Endometrium (tissue), 2 donors: Measurements from ENCODE around the gene NPHP4.

Experiments used
- FAIRE-seq: peaks from 2 replicates; lab custom pipeline; 2012; peaks lifted over from hg19 to GRCh38; lab: Jason Lieb, UNC
- donor health status: control.
- donor health status: control.

Gene NPHP4

DNA sequence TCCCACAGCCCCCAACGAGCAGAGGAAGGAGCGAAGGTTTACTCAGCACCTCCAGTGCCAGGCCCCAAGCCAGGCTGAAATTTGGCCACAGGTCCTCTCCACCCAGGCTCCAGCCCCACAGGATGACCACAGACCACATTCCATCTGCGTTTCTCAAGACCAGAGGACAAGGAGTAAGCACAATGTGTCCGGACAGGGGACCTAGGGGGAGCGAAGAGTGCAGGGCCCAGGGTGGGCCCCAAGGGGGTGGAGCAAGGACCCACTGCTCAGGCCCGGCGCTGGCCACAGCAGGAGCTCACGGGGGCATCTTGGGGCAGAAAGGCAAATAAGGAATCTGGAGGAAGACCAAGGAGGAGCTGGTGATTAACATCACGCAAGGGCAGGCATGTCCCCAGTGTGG is 100.5 kb downstream of the NPHP4 start:
- no peak for FAIRE-seq

DNA sequence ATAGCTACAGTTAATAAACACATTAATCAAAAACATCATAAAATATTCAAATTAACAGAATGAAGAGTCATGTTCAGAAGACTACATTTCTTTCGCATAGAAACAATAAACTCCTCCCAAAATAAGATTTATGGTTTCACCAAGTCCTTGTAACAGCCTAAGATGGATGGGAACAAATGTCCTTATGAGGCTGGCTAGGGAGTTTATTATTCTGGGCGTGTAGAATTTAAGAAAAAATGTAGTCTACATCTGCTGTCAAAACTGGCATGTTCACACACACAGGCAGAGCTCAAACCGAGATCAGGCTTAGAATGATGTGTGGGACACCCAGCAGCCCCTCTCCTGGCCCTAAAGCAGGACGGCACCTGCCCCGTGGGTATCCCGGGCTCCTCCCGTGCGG is 101.1 kb downstream of the NPHP4 start:
- FAIRE-seq: no peak

DNA sequence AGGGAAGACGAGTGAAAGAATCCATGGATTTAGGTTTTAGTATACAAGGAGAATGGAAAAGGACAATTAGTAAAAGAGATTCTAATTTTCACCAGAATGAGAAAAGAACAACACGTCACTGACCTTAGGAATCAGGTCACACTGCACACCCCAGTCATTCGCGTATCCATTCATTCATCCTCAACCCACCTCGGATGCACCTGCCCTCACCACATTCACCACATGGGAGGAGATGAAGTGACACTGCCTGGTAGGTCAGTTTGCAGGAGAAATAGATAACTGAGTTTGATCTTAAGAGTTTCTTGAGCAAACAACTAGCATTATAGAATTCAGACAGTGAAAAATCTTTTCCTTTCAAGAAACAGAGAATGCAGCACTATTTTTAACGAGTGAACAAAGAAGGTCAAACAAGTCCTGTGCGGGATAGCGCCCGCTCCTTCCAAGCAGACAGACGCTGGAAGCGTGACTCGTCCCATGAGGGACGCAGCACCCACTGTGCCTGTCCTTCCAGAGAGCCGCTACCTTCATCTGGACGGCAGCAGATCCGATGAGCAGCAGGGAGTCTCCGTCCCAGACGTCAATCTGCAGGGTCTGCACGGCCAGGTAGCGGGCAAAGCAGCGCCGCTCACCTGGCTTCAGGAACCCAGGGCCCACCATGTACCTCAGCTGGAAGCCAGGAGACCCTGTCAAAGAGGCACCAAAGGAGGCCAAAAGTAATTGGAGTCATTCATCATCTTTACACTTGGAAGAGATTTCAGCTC is 101.7 kb downstream of the NPHP4 start:
- no peak for FAIRE-seq

DNA sequence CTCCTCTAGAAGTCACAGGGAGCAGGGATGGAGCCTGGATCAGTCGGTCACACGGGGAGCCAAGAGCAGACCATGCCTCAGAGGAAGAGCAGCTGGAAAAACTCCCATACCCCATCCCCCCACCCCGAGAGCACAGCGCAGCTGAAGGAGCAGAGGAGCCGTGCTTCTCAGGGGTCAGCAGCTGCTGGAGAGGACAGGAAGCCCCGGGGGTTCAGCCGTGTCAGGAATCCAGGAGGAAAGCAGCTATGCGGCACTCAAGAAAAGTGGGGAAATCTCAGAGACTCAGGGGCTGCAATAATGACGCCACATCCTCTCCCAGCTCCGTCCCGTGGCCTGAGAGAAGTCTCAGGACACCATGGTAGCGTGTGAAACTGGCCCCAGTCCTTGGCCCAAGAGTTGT is 102.3 kb downstream of the NPHP4 start:
- no peak for FAIRE-seq

DNA sequence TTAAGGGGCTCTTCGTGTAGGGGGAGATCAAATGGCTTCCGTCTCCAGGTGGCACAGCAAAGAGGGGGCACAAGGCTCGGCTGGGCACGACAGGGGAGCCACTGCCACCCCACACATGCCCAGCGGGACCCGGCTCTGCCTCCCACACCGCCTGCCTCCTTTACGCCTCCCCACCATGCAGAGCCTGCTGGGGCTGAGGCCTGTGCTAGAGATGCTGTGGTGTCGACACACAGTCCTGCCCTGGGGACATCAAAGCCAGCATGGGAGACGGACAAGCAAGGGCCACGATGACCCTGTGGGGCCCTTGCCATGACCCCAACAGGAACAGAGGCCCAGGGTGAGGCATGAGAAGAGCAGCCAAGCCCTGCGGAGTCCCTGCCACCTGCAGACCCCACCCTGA is 102.8 kb downstream of the NPHP4 start:
- no peak for FAIRE-seq

DNA sequence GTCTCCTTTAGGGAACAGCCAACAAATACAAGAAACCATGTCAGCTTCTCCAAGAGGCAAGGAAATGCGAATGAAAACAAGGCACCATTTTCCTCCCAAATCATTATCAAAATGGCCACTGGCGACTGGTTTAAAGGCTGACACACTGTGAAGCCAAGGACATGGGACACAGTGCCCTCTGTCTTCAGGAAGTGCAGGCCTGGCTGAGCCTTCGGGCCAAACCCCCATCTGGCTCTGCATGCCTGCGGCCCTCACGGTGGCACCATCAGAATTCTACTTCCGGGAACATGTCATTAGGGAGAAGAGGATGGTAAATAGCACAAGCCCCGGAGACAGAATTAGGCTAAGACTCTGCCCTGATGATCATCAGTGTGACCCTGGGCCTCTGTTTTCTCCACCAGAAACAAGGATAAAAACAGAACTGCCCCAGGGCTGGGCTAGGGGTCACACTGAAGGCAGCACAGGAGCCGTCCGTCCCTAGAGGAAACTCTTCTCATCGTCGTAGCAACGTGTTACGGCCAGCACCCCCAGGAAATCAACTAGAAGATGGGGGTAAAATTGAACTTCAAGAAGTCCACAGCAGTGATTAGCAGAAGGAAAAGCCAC is 103.5 kb downstream of the NPHP4 start:
- FAIRE-seq: no peak

DNA sequence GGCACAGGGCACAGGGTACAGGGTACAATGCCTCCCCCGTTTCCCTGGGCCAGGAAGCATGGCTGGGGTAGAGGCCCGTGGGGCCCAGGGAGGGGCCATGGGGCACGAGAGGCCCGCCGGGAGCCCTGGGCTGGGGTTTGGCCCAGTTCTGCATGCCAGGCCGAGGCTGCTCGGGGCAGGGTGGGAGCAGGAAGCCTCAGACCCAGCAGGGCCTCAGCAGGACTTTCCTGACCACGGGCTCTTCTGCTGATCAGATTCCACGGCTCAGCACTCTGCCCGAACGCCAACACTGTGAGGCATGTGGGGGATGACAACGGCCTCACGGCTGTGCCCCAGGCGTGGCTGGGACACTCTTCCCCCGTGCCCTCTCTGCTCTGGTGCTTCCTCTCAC is 104.3 kb downstream of the NPHP4 start:
- FAIRE-seq: no peak

DNA sequence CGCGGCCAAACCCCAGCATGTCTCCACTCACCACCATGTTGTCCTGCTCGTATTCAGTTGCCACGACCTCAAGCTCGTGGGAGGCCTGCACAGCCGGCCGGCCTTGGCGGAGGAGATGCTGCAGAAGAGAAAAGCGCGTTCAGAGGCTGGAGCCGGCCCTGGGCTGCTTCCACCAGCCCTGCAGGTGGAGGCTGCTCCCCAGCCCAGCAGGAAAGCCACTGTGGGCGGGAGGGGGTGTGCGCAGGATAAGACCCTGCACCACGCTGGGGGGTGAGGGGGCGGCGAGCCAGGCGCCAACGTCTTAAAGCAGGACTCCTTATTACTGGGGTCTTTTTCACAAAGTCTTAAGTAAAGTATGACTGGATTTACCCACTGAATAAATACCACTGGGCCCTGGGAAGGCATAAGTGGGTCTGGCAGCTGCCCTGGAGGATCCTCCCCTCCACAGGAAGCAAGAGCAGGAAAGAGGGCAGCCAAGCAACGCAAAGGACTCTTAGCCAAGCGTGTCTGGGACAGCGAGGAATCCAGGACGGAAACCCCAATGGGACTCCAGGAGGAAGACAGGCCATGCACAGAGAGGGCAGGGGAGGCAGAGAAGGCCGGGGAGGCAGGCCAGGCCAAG is 104.8 kb downstream of the NPHP4 start:
- FAIRE-seq: no peak

DNA sequence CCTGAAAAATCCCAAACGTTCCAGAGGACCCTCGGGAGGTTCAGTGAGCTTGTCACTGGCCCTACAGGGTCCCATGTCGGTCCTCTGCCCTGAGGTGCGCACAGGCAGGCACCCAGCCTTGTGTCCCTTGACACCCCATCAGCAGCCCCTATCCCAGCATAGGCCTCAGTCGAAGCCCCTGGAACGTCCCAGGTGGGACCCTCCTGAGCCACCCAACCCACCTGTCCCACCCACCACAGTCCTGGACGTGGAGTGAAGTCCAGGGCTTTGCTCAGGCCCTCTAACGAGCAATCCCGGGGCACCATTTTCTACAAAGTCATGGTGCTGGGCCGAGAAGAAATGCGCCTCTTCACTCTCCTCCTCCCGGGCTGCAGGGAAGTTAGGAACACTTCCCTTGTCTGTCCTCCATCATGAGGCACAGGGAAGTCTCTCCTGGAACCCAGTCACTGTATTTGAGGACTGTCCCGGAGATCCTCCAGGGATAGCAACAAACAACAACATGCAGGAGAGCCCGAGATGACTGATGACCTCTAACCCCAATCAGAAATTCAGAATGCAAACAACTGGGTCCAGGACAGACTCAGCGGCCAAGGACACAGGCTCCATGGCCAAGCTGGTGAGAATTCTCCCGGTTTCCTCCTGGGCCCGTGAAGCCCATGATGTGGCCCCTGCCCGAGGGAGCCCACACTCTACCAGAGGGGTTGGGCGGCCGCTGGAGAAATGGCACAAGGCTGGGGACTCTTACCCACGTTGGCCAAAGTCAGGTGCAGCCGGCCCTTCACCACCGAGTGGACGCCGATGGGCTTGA is 105.5 kb downstream of the NPHP4 start:
- no peak for FAIRE-seq

DNA sequence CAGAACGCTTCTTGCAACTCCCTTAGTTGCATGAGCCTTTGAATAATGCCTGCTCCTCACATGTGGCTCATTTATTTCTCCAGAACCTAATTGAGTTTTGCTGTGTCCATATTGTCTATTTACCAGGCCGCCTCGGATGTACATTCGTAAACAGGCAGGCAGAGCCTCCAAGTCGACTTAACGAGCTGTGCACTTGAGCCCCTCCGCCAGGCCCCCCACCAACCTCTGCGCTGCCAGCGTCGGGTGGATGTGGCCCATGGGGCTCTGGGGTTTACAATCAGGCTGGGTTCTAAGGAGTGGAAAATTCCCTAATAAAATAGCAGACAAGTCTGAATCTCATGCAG is 106.1 kb downstream of the NPHP4 start:
- FAIRE-seq: no peak

DNA sequence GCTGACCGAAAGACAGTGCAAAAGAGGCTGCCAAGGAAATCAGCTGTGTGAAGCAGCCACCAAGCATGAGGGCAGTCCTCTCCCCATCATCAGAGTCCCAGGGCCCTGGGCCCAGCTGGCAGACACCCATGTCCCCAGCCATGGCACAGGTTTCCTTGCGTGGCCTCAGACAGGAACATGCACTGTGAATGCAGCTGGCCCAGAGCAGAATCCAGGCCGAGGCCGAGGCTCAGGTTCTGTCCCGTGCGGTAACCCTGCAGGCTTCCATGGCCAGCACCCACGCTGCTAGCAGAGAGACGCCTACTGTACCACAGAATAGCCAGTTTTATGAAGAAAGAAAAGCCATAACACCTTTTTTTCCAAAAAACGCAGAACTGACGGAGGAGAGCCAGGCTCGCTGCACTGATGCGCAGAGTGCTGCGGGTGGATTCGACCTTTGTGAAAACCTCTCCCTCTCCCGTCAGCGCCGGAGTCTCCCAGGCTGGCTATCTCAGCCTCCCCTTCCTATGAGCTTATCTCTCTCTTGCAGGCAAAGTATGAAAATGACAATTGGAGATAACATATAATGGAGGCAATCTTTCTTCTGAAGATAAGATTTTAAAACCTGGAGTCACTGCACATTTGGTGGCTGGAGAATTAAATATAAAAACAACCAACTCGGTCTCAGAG is 106.6 kb downstream of the NPHP4 start:
- no peak for FAIRE-seq

DNA sequence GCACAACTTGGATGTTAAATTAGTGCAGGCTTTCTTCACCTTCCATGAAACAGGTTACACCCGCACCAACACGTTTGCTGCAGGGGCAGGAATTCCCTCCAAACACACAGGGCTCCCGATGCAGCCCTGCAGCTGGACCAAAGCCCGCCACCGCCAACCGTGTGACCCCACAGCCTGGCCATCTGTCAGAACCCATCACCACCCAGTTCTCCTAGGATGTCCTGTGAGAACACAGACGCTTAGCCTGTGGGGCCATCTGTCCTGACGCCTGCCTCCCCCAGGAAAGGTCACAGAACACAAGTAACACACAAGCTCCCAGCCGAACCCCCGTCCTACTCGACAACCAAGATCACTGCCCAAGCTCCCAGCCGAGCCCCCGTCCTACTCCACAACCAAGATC is 108.1 kb downstream of the NPHP4 start:
- FAIRE-seq: no peak

DNA sequence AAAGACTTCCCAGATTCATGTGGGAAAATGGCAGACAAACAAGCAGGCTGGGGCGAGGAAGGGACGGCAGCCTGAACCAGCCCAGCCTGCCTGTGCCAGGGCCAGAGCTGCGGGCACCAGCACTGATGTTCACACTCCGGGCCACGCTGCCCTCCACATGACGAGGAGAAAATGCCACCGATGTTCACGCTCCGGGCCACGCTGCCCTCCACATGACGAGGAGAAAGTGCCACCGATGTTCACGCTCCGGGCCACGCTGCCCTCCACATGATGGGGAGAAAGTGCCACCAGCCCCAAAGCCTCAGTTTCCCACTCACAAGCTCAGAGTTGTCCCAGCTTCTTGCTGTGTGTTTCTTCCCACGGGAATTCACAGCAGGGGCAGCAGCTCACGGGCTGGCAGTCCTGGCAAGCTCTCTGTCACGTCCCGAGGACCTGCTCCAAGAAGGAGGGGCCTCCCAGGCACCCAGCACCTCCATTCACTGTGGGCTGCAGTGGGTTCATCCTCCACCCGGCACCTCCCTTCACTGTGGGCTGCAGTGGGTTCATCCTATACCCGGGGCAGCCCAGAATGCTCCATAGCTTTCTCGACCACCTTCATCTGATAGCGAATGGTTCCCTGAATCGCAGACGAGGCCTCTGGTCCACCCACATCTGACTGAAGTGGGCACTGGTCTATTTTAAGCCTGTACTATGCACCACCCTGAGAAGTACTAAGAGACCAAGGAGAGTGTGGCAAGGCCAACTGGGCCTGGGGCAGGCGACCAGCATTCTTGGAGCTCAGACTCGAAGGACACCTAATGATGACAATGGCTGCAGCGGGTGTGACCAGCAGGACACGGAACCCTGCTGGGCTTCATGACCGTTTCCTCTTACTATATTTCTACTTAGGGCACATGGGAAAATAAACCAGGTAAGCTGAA is 108.8 kb downstream of the NPHP4 start:
- FAIRE-seq: no peak

DNA sequence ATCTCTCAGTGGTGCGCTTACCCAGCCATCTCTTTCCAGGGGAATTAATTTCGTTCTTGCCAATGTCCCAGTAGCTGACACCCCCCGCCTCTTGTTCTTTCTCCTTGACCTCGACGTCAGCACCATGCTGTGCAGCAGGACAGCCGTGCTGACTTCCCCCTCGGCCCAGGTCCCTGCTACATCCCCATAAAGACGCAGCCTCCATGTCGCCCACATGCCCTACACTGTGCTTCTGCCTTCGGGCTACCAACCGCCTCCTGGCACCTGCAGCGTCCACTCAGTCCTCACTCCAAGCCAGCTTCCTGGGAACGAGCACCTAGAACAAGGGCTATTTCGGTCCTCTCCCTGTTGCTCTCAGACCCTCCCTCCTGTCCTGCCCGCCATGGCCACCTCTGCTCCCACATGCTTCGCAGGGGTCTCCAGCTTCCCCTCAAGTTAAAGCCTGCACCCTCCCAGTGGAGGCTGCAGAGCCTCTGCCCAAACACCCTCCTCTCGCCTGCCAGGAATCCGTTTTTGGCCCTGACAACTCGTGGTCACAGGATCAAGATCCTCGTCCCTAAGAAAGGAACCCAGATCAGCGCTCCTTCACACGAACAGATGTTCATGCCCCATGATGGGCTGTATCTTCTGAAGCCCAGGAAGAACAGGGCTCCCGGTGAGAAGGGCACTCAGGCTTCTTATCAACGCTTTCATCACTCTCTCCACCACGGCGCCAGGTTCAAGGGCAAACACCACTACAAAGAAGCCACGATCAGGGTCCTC is 109.7 kb downstream of the NPHP4 start:
- no peak for FAIRE-seq

DNA sequence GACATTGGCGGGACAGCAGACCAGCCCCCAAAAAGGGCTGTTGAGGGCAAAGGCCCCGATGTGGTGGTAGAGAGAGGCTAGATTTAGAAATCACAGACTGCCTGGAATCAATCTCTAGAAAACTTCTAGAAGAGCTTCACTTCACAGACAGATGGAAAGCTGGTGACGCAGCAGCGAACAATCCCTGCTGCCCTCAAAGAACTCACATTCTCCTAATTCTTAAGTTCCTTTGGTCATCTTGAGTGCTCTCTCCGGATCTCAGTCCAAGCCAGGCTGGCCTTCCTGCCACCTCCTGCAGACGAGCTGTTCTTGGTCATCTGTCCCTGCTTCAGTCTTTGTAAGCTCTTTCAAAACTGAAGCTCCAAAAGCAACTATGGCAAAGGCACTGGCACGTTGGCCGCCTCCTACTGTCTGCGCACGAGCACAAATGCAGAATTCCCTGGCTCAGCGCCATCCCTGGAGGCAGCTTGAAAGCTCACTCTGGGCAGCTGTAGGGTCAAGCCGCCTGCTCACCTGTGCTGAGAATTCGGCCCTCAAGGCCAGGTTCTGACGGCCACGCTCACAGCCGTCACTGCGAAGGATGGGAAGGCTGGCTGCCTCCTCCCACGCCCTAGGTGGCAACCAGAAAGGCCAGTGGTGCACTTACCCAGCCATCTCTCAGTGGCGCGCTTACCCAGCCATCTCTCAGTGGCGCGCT is 110.6 kb downstream of the NPHP4 start:
- no peak for FAIRE-seq

DNA sequence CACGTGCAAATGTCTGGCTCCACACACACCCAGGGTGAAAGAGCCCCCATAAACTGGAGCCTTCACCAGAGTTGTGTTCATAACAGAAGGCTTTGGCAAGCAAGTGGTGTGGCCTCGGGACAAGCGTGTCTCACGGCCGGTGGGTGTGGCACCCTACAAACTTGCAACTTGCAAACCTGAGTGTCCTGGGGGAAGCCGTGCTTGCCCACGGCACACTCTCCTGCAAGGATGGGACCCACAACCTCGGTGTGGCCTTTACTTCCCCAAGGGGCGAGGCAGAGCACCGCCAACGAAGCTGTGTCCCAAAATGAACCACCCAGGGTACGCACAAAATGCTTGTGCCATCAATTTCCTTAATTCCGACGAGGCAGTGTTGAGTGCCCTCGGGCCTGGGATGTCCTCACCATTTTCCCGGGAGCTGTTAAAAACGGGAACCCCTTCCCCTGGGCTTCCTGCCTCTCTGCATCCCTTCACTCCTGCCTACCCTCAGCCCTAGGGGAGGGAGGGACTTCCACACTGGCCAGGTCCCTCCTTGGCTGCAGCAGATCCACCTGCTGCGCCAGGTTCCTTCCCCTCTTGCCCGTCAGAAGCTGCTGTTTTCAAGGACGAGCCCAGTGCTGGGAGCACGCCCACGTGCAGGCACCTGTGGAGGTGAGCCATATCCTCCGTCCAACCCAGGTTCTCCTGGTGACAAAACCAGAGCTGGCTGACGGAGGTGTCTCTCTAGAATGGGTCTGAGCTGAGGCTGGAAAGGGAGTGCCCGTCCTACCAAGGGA is 111.4 kb downstream of the NPHP4 start:
- FAIRE-seq: no peak

DNA sequence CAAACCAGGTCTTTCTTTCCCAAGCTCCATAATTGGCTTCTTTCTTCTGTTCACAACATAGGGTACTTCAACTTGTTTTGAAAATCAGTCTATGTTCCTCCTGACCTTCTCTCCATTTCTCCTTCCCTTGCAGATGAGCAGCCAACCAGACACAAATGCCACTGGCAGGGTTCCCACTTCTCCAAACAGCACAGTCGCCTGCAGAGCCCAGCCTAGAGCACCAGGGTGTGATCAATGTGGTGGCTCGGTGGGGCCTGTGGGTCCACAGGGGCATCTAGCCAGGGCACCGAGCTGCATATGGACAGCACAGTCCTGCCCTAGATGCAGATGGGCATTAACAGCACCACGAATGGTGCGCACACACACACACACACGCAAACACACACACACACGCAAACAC is 112.8 kb downstream of the NPHP4 start:
- no peak for FAIRE-seq

DNA sequence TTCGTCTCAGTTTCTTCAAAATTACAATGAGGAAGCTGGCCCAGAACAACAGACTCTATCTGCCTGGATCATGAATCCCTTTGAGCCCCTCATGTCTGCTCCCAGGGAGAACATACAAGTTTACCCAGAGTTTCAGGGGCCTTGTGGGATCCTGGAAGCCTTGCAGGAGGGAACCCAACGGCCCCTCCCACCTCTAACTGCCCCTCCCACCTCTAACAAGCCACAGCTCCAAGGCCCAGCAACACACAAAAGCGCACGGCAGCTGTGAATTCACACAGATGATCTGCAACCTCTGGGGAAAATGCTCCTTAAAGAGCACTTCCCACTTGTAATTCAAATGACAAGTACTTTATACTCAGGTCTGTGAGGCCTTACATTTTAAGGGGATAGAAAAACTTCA is 113.3 kb downstream of the NPHP4 start:
- no peak for FAIRE-seq
